SK-N-SH treated with all-trans-retinoic acid at 6 μM for 48 hours (cell line): Measurements from ENCODE around the gene CXCL10.

Experiments
- RARB ChIP-seq: fragments of 250-450 bp; sonication (Bioruptor Pico); IDR thresholded peaks from 2 replicates; pipeline ENCODE4 v1.8.0; 2021; ENCODE audit warnings: mild to moderate bottlenecking, moderate library complexity
- SNAI2 ChIP-seq: fragments of 250-450 bp; sonication (Bioruptor Pico); IDR thresholded peaks from 2 replicates; pipeline ENCODE4 v1.5.0; 2020; ENCODE audit warnings: mild to moderate bottlenecking, moderate library complexity
- ZC3H10 ChIP-seq: fragments of 250-450 bp; sonication (Bioruptor Pico); IDR thresholded peaks from 2 replicates; pipeline ENCODE4 v1.5.1; 2021; ENCODE audit warnings: mild to moderate bottlenecking, moderate library complexity
- ZFP30 ChIP-seq: fragments of 450-650 bp; formaldehyde crosslinking; IDR thresholded peaks from 2 replicates; pipeline ENCODE4 v1.5.0; 2022; ENCODE audit warnings: mild to moderate bottlenecking, moderate library complexity
- TF ChIP-seq, protein P1 (sequence below): fragments of 250-450 bp; sonication (Bioruptor Pico); IDR thresholded peaks from 2 replicates; pipeline ENCODE4 v1.8.0; 2020; ENCODE audit warnings: mild to moderate bottlenecking, moderate library complexity, borderline replicate concordance
- TF ChIP-seq, protein P2 (sequence below): fragments of 250-450 bp; sonication (Bioruptor Pico); IDR thresholded peaks from 2 replicates; pipeline ENCODE4 v1.8.0; 2021; ENCODE audit warnings: low read depth, mild to moderate bottlenecking, moderate library complexity, borderline replicate concordance
- TF ChIP-seq, protein P3 (sequence below): fragments of 250-450 bp; sonication (Bioruptor Pico); IDR thresholded peaks from 2 replicates; pipeline ENCODE4 v1.5.1; 2021; ENCODE audit warnings: mild to moderate bottlenecking, moderate library complexity

DNA sequence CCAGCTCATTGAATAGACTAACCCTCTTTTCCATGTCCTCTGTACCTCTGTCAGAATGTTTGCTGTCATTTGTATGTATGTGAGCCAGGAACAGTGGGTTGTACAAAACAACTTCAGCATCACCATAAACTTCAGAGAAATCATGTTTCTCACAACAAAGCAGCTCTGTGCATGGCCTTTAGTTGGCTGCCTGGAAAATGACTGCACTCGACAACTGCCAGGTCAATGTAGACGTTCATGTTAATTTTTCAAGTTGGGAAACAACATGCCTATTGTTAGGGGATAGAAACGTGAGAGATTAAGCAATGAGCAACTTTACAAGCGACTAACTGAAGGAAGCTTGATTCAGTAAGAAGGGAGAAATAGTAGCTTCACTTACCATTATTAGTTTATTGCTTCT lies 30.4 kb upstream of the CXCL10 start:
- TF ChIP-seq RARB (CRISPR knock-in tag) (no peak), ZC3H10 (no peak), SNAI2 (CRISPR knock-in tag) (no peak), ZFP30 (CRISPR knock-in tag) (no peak)
- TF ChIP-seq, protein P1, sequence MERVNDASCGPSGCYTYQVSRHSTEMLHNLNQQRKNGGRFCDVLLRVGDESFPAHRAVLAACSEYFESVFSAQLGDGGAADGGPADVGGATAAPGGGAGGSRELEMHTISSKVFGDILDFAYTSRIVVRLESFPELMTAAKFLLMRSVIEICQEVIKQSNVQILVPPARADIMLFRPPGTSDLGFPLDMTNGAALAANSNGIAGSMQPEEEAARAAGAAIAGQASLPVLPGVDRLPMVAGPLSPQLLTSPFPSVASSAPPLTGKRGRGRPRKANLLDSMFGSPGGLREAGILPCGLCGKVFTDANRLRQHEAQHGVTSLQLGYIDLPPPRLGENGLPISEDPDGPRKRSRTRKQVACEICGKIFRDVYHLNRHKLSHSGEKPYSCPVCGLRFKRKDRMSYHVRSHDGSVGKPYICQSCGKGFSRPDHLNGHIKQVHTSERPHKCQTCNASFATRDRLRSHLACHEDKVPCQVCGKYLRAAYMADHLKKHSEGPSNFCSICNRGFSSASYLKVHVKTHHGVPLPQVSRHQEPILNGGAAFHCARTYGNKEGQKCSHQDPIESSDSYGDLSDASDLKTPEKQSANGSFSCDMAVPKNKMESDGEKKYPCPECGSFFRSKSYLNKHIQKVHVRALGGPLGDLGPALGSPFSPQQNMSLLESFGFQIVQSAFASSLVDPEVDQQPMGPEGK (CRISPR knock-in tag) = no peak
- TF ChIP-seq, protein P2, sequence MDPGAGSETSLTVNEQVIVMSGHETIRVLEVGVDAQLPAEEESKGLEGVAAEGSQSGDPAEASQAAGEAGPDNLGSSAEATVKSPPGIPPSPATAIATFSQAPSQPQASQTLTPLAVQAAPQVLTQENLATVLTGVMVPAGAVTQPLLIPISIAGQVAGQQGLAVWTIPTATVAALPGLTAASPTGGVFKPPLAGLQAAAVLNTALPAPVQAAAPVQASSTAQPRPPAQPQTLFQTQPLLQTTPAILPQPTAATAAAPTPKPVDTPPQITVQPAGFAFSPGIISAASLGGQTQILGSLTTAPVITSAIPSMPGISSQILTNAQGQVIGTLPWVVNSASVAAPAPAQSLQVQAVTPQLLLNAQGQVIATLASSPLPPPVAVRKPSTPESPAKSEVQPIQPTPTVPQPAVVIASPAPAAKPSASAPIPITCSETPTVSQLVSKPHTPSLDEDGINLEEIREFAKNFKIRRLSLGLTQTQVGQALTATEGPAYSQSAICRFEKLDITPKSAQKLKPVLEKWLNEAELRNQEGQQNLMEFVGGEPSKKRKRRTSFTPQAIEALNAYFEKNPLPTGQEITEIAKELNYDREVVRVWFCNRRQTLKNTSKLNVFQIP (CRISPR knock-in tag) = no peak
- TF ChIP-seq, protein P3, sequence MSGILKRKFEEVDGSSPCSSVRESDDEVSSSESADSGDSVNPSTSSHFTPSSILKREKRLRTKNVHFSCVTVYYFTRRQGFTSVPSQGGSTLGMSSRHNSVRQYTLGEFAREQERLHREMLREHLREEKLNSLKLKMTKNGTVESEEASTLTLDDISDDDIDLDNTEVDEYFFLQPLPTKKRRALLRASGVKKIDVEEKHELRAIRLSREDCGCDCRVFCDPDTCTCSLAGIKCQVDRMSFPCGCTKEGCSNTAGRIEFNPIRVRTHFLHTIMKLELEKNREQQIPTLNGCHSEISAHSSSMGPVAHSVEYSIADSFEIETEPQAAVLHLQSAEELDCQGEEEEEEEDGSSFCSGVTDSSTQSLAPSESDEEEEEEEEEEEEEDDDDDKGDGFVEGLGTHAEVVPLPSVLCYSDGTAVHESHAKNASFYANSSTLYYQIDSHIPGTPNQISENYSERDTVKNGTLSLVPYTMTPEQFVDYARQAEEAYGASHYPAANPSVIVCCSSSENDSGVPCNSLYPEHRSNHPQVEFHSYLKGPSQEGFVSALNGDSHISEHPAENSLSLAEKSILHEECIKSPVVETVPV (CRISPR knock-in tag) = no peak
